ENCODE measurements around the gene GNPTAB. TPM values are rescaled to one million over a fixed set of nuclear protein-coding genes. Genes with fewer than 3 reads are reported as not detected.

The GNPTAB gene
- total RNA-seq, 1 experiment from 2014 or later: 22.3 TPM

GRCh38 chr12:101804409-101804808 lies 26.4 kb downstream of the GNPTAB start:
- DNase-seq (ENCODE audit: low read depth): no peak

- no peak for DNase-seq (ENCODE audit: low read depth)
Observed at GRCh38 chr12:101803978-101804377, 26.8 kb downstream of the GNPTAB start.

- DNase-seq (ENCODE audit: low read depth): no peak
Observed at GRCh38 chr12:101802486-101802885, 28.3 kb downstream of the GNPTAB start.

GRCh38 chr12:101799774-101800173 lies 31.0 kb downstream of the GNPTAB start:
- DNase-seq (ENCODE audit: low read depth): no peak

GRCh38 chr12:101795786-101796185 lies 35.0 kb downstream of the GNPTAB start:
- no peak for DNase-seq (ENCODE audit: low read depth)

- no peak for DNase-seq (ENCODE audit: low read depth)
Observed at GRCh38 chr12:101795013-101795412, 35.7 kb downstream of the GNPTAB start.

GRCh38 chr12:101794574-101794973 lies 36.2 kb downstream of the GNPTAB start:
- peak; percentile 32 for DNase-seq (ENCODE audit: low read depth)

- peak; percentile 85 for DNase-seq (ENCODE audit: low read depth)
Observed at GRCh38 chr12:101793401-101793800, 37.4 kb downstream of the GNPTAB start.

- peak; percentile 22 for DNase-seq (ENCODE audit: low read depth)
Observed at GRCh38 chr12:101792046-101792931, 38.5 kb downstream of the GNPTAB start.

- DNase-seq (ENCODE audit: low read depth): no peak
Observed at GRCh38 chr12:101789171-101789570, 41.6 kb downstream of the GNPTAB start.

GRCh38 chr12:101785671-101786070 lies 45.1 kb downstream of the GNPTAB start:
- no peak for DNase-seq (ENCODE audit: low read depth)

GRCh38 chr12:101784376-101784775 lies 46.4 kb downstream of the GNPTAB start:
- DNase-seq (ENCODE audit: low read depth): no peak

- DNase-seq (ENCODE audit: low read depth): no peak
Observed at GRCh38 chr12:101783838-101784237, 46.9 kb downstream of the GNPTAB start.

- DNase-seq (ENCODE audit: low read depth): no peak
Observed at GRCh38 chr12:101783150-101783549, 47.6 kb downstream of the GNPTAB start.

GRCh38 chr12:101782273-101782731 lies 48.5 kb downstream of the GNPTAB start:
- peak; percentile 44 for DNase-seq (ENCODE audit: low read depth)

GRCh38 chr12:101781834-101782233 lies 48.9 kb downstream of the GNPTAB start:
- no peak for DNase-seq (ENCODE audit: low read depth)

GRCh38 chr12:101780599-101780998 lies 50.2 kb downstream of the GNPTAB start:
- DNase-seq (ENCODE audit: low read depth): no peak

GRCh38 chr12:101779626-101780025 lies 51.1 kb downstream of the GNPTAB start:
- no peak for DNase-seq (ENCODE audit: low read depth)

- DNase-seq (ENCODE audit: low read depth): no peak
Observed at GRCh38 chr12:101779200-101779599, 51.6 kb downstream of the GNPTAB start.

- no peak for DNase-seq (ENCODE audit: low read depth)
Observed at GRCh38 chr12:101777978-101778377, 52.8 kb downstream of the GNPTAB start.

GRCh38 chr12:101777485-101777884 lies 53.3 kb downstream of the GNPTAB start:
- DNase-seq (ENCODE audit: low read depth): no peak

GRCh38 chr12:101775816-101776215 lies 54.9 kb downstream of the GNPTAB start:
- DNase-seq (ENCODE audit: low read depth): no peak

- DNase-seq (ENCODE audit: low read depth): peak; percentile 61
Observed at GRCh38 chr12:101773650-101774162, 57.1 kb downstream of the GNPTAB start.

Data from M059J (cell line).